Endothelial cell of umbilical vein (primary cell): ENCODE measurements around the gene RMND5B. TPM values are rescaled to one million over a fixed set of nuclear protein-coding genes. Genes with fewer than 3 reads are reported as not detected.

Experiments
- BruUV-seq: library from RNA; stranded (reverse); fragments of 400-500 nt; replicated peaks from 2 replicates; lab custom pipeline; 2021; lab: Mats Ljungman, UMichigan
- CTCF ChIA-PET: fragments of 300-600, 350-600 bp; sonication (Branson Sonifier 250); formaldehyde crosslinking; loops from one replicate; lab custom pipeline; 2021; ENCODE audit warnings: antibody characterized with exemption, inconsistent platforms; lab: Charles Lee
- POLR2A ChIA-PET: fragments of 300-600, 350-600 bp; sonication (Branson Sonifier 250); formaldehyde crosslinking; loops from one replicate; lab custom pipeline; 2021; ENCODE audit warnings: antibody characterized with exemption, inconsistent platforms; lab: Charles Lee
- DNase-seq: peaks from one replicate; pipeline ENCODE4 v3.0.0-alpha.2; 2011; ENCODE audit warnings: low read depth, low spot score
- FAIRE-seq: peaks from 2 replicates; lab custom pipeline; 2011; peaks lifted over from hg19 to GRCh38; lab: Jason Lieb, UNC
- H2AFZ ChIP-seq: 2 replicates; pipeline ENCODE4 v1.6.0; 2012; ENCODE audit warnings: low read depth, low read length, control low read depth, inconsistent platforms
- H3K27ac ChIP-seq: 2 replicates; pipeline ENCODE4 v1.5.1; 2011; ENCODE audit warnings: low read depth, mild to moderate bottlenecking, control low read depth, low read length, moderate library complexity; ENCODE audit not compliant: insufficient read depth
- H3K27me3 ChIP-seq, 2 experiments: 2 replicates each; pipeline versions ENCODE4 v1.6.0 to v1.6.1; 2011; ENCODE audit warnings: low read length in 2 of 2, mixed read lengths in 1 of 2; ENCODE audit not compliant: control insufficient read depth in 2 of 2, insufficient read depth in 2 of 2
- H3K36me3 ChIP-seq, 2 experiments: 2 replicates in 1 of 2; 3 replicates in 1 of 2; pipeline ENCODE4 v1.5.1; 2011; ENCODE audit warnings: low read length in 2 of 2, mild to moderate bottlenecking in 1 of 2, moderate library complexity in 1 of 2; ENCODE audit not compliant: control insufficient read depth in 2 of 2, insufficient read depth in 2 of 2; ENCODE audit errors: extremely low read depth in 1 of 2
- H3K4me1 ChIP-seq: 3 replicates; pipeline ENCODE4 v1.5.1; 2011; ENCODE audit warnings: mild to moderate bottlenecking, low read length; ENCODE audit not compliant: control insufficient read depth, insufficient read depth; ENCODE audit errors: extremely low read depth
- H3K4me2 ChIP-seq: 2 replicates; pipeline ENCODE4 v1.6.1; 2011; ENCODE audit warnings: low read length, control low read depth, mixed read lengths; ENCODE audit not compliant: insufficient read depth
- H3K4me3 ChIP-seq, 3 experiments: fragments of 200-600 bp in 1 of 3; sonication (generic), shearing (Covaris generic) in 1 of 3; replicated peaks in 1 of 3; 2 replicates each; pipeline ENCODE4 v1.5.1; 2011 to 2016; ENCODE audit warnings: control low read depth in 3 of 3, low read length in 3 of 3, mild to moderate bottlenecking in 2 of 3, inconsistent platforms in 1 of 3, low read depth in 1 of 3, moderate library complexity in 1 of 3; ENCODE audit not compliant: insufficient read depth in 1 of 3
- H3K79me2 ChIP-seq: 2 replicates; pipeline ENCODE4 v1.6.0; 2012; ENCODE audit warnings: low read length, inconsistent platforms; ENCODE audit not compliant: control insufficient read depth, insufficient read depth
- H3K9ac ChIP-seq: replicated peaks from 2 replicates; pipeline ENCODE3; 2011; ENCODE audit warnings: low read length, control low read depth; ENCODE audit not compliant: insufficient read depth; ENCODE audit errors: extremely low read depth
- H3K9me1 ChIP-seq: replicated peaks from 3 replicates; pipeline ENCODE4 v1.6.0; 2011; ENCODE audit warnings: mild to moderate bottlenecking, low read length; ENCODE audit not compliant: control insufficient read depth, insufficient read depth; ENCODE audit errors: extremely low read depth
- H3K9me3 ChIP-seq: replicated peaks from 2 replicates; pipeline ENCODE4 v1.5.1; 2012; ENCODE audit warnings: low read length, inconsistent platforms; ENCODE audit not compliant: control insufficient read depth, insufficient read depth
- H4K20me1 ChIP-seq: replicated peaks from 2 replicates; pipeline ENCODE3; 2011; ENCODE audit warnings: mild to moderate bottlenecking, low read length; ENCODE audit not compliant: control insufficient read depth, insufficient read depth; ENCODE audit errors: extremely low read depth
- EZH2 ChIP-seq: IDR thresholded peaks from 2 replicates; pipeline ENCODE4 v1.6.1; 2012; ENCODE audit warnings: borderline replicate concordance, low read depth, mild to moderate bottlenecking, moderate library complexity, low read length, inconsistent platforms; ENCODE audit not compliant: severe bottlenecking
- FOS ChIP-seq: IDR thresholded peaks from 2 replicates; pipeline ENCODE4 v1.6.1; 2011; ENCODE audit warnings: mild to moderate bottlenecking, low read length, moderate library complexity, borderline replicate concordance; ENCODE audit not compliant: insufficient read depth
- GATA2 ChIP-seq: IDR thresholded peaks from 2 replicates; pipeline ENCODE4 v1.7.0; 2011; ENCODE audit warnings: low read depth, mild to moderate bottlenecking, moderate library complexity, mixed read lengths, low read length; ENCODE audit not compliant: insufficient read length, insufficient read depth
- JUN ChIP-seq: IDR thresholded peaks from 2 replicates; pipeline ENCODE4 v1.6.1; 2011; ENCODE audit warnings: borderline replicate concordance, low read depth; ENCODE audit not compliant: insufficient read length, insufficient read depth
- MYC ChIP-seq: IDR thresholded peaks from one replicate; pipeline ENCODE4 v1.6.1; 2011; ENCODE audit warnings: mild to moderate bottlenecking, low read depth, low read length
- POLR2AphosphoS5 ChIP-seq: IDR thresholded peaks from 2 replicates; pipeline ENCODE4 v1.6.1; 2012; ENCODE audit warnings: low read depth, mild to moderate bottlenecking, control low read depth, low read length, moderate library complexity; ENCODE audit not compliant: insufficient read depth
- dilution Hi-C: fragments of 300-500 bp; cut with MboI; formaldehyde crosslinking; loops from one replicate; pipeline ENCODE4 v1.15.0; 2019; ENCODE audit warnings: low sequenced_read_pairs; ENCODE audit not compliant: extremely low pct_ligation_motif_present
- intact Hi-C: fragments of 100-400 bp; cut with micrococcal nuclease; formaldehyde crosslinking; loops from one replicate; pipeline ENCODE4 v1.10.0; 2022
- polyA plus RNA-seq, 4 experiments: library from polyadenylated mRNA; depleted of rRNA in 3 of 4; stranded (reverse) in 3 of 4; unstranded in 1 of 4; fragments of >200 nt; gene quantifications; 2 replicates each; pipeline versions ENCODE4 v1.2.1 to v1.2.3, GENCODE V29; 2011 to 2012; ENCODE audit warnings: missing spikeins in 1 of 4
- total RNA-seq: library from RNA; stranded (reverse); gene quantifications from 2 replicates; pipeline ENCODE4 v1.2.3, GENCODE V29; 2021
- TF ChIP-seq, protein P1 (sequence below), 2 donors: IDR thresholded peaks; 1 replicate in 1 of 2; 2 replicates in 1 of 2; pipeline ENCODE4 v1.5.1; 2011; ENCODE audit warnings: low read length in 2 of 2, mild to moderate bottlenecking in 2 of 2, moderate library complexity in 2 of 2, control low read depth in 1 of 2, inconsistent platforms in 1 of 2, low read depth in 1 of 2; ENCODE audit not compliant: insufficient read depth in 1 of 2; ENCODE audit errors: extremely low read depth in 1 of 2

RMND5B gene
- total and polyA plus RNA-seq, 2 donors (not counting 3 experiments of a cell fraction or from before 2014, with no cell fraction given): 38.2 to 40.2 TPM

DNA sequence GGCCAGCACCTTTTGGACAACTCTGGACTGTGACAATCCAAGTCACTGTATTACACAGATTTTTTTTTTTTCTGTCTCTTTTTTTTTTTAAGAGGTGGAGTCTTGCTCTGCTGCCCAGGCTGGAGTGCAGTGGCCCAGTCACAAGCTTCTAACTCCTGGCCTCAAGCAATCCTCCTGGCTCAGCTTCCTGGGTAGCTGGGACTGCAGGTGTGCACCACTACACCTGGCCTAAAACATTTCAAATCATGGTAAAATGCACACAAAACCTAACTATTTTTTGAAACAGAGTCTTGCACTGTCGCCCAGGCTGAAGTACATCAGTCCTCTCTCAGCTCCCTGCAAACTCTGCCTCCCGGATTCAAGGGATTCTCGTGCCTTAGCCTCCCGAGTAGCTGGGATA is 24.7 kb upstream of the RMND5B start:
- H4K20me1 ChIP-seq: no peaks in the 10 kb centered on the region
- ChIA-PET POLR2A (no interaction called here), CTCF (interaction anchor here (0.9 to 5.1 kb wide), 3 partner anchors 28 to 39 kb away, joined by 3 to 26 read pairs (median 4); no protein-coding TSS in a partner anchor)
- no peaks in the 10 kb centered on the region for H3K27me3 ChIP-seq
- H3K9me1 ChIP-seq: no peaks in the 10 kb centered on the region
- TF ChIP-seq MYC (no peak), GATA2 (no peak), FOS (no peak), POLR2AphosphoS5 (no peak), EZH2 (no peak), JUN (no peak)
- TF ChIP-seq, protein P1, sequence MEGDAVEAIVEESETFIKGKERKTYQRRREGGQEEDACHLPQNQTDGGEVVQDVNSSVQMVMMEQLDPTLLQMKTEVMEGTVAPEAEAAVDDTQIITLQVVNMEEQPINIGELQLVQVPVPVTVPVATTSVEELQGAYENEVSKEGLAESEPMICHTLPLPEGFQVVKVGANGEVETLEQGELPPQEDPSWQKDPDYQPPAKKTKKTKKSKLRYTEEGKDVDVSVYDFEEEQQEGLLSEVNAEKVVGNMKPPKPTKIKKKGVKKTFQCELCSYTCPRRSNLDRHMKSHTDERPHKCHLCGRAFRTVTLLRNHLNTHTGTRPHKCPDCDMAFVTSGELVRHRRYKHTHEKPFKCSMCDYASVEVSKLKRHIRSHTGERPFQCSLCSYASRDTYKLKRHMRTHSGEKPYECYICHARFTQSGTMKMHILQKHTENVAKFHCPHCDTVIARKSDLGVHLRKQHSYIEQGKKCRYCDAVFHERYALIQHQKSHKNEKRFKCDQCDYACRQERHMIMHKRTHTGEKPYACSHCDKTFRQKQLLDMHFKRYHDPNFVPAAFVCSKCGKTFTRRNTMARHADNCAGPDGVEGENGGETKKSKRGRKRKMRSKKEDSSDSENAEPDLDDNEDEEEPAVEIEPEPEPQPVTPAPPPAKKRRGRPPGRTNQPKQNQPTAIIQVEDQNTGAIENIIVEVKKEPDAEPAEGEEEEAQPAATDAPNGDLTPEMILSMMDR (IDR thresholded peaks at IDR 0.05; ENCODE audit: extremely low read depth in 1 of 2, insufficient read depth in 1 of 2, low read depth in 1 of 2, low read length in 2 of 2): no peak
- H3K36me3 ChIP-seq: no peaks in the 10 kb centered on the region
- no peak overlapping the region for H2AFZ ChIP-seq
- H3K9ac ChIP-seq: no peak overlapping the region
- H3K9me3 ChIP-seq: no peaks in the 10 kb centered on the region
- H3K4me2 ChIP-seq: no peak overlapping the region
- BruUV-seq: no TSS peak
- FAIRE-seq (no peak), DNase-seq (no peak)
- no peak overlapping the region for H3K4me3 ChIP-seq
- H3K79me2 ChIP-seq: no peaks in the 10 kb centered on the region
- intact Hi-C loops (no loop called here), dilution Hi-C loops (no loop called here)
- no peaks in the 10 kb centered on the region for H3K4me1 ChIP-seq
- no peak overlapping the region for H3K27ac ChIP-seq
